ENCODE data around the gene HLX.

- TF ChIP-seq CTCF (IDR thresholded peaks at IDR 0.05 in 2 of 3, conservative IDR thresholded peaks at IDR 0.05 in 1 of 3; ENCODE audit: borderline replicate concordance in 1 of 3, insufficient read depth in 1 of 3, low read depth in 2 of 3, low read length in 2 of 3) (no peak), YY1 (IDR thresholded peaks at IDR 0.05; ENCODE audit: extremely low read depth, insufficient replicate concordance, low read depth, low read length) (no peak)
Measured at GRCh38 chr1:220895412-220895946, 16.2 kb downstream of the HLX start.

Measured in HCT116 (cell line).